Fibroblast of lung (primary cell): ENCODE measurements around the gene SIPA1L3.

Source experiments
- CTCF ChIP-seq, 2 donors: IDR thresholded peaks in 1 of 2; conservative IDR thresholded peaks in 1 of 2; 1 replicate in 1 of 2; 2 replicates in 1 of 2; pipeline ENCODE4 v1.5.1; 2011 to 2012; ENCODE audit warnings: low read length in 2 of 2, control low read depth in 1 of 2, inconsistent platforms in 1 of 2, low read depth in 1 of 2, mild to moderate bottlenecking in 1 of 2
- EZH2 ChIP-seq: IDR thresholded peaks from 2 replicates; pipeline ENCODE4 v1.5.1; 2012; ENCODE audit warnings: low read length, control low read depth, mild to moderate bottlenecking; ENCODE audit errors: missing control alignments

DNA sequence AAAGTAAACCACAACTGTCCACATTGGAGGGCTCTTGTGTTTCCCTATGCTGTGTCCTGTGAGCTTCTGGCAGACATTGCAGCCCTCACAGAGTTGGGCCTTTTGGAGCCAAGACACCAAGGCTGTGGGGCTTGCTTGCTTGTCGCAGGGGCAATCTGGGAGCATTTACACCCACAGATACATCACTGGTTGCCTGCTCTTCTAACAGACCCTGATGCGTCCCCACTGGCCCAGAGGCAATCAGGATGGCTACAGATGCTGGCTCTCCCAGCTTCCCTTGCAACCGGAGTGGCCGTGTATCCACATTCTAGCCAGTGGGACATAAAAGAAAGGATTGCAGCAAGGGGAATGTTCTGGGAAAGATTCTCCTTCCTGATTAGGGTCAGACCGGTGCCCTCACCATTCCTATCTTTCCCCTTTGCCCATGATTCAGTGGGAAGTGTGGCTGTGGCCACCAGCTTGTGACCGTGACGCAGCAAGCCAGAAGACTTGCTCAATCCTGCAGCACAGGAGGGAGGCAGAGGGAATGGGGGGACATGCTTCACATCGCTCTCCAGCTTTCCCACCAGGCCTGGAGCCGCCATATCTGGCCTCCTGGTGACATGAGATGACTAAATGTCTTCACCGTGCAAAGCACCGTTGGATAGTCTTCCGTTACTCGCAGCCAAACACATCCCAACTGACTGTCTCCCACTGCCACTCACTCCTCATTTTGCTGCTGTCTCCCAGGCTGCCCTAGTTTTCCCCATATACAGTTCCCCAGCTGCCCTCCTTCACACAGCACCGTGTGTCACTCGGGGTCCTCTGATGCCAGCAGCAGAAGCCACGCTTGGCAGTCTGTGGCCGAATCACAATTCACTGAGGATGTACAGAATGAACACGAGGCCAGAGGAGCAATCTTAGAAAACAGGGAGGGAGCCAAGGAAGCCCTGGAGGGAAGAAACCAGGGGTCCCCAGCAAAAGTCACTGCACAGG, 166.1 kb downstream of the SIPA1L3 start:
- TF ChIP-seq CTCF (conservative IDR thresholded peaks at IDR 0.05 in 1 of 2, IDR thresholded peaks at IDR 0.05 in 1 of 2; ENCODE audit: low read depth in 1 of 2, low read length in 2 of 2) (no peak), EZH2 (no peak)
